ENCODE measurements around the gene TRPM1.

- TF ChIP-seq CTCF (IDR thresholded peaks at IDR 0.05) (no peak), POLR2A (IDR thresholded peaks at IDR 0.05) (no peak), POLR2AphosphoS5 (IDR thresholded peaks at IDR 0.05) (no peak), EP300 (IDR thresholded peaks at IDR 0.05) (no peak)
These were observed 109.2 kb downstream of the TRPM1 start for GRCh38 chr15:30992249-30992864.
